Measurements from ENCODE around the gene POLD4. TPM values are rescaled to one million over a fixed set of nuclear protein-coding genes. Genes with fewer than 3 reads are reported as not detected.
A peak's percentile ranks its signal among the peaks of the same experiment; 100 is the strongest.

The POLD4 gene
- total and polyA plus RNA-seq, 9 donors: 12.5 to 87.8 (median 47.2) TPM

- no peaks in the 10 kb centered on the region for H3K27me3 ChIP-seq
- 87 to 91% (median 88%) methylated on average over 3 of the region's 3 CpGs for WGBS, 3 donors
- H3K27ac ChIP-seq: no peak overlapping the region
- TF ChIP-seq EP300 (IDR thresholded peaks at IDR 0.05): no peak
- TF ChIP-seq CTCF (IDR thresholded peaks at IDR 0.05): no peak
- no peaks in the 10 kb centered on the region for H3K36me3 ChIP-seq
- H3K4me1 ChIP-seq (ENCODE audit: insufficient read depth): peaks cover 32% of the 10 kb centered on the region
- DNase-seq: no peak
- no peak overlapping the region for H3K4me3 ChIP-seq
- H3K9me3 ChIP-seq: no peaks in the 10 kb centered on the region
- intact Hi-C loops (cut with DNase I): no loop called here
These were observed 15.3 kb upstream of the POLD4 start for GRCh38 chr11:67368621-67369020.

GRCh38 chr11:67367761-67368227 lies 14.4 kb upstream of the POLD4 start:
- H3K27ac ChIP-seq: peak overlapping the region; percentile 37 to 75
- no peak for TF ChIP-seq EP300 (IDR thresholded peaks at IDR 0.05)
- 64 to 78% (median 73%) methylated on average over 7 of the region's 7 CpGs for WGBS, 3 donors
- no peaks in the 10 kb centered on the region for H3K36me3 ChIP-seq
- no peak overlapping the region for H3K4me3 ChIP-seq
- no peaks in the 10 kb centered on the region for H3K9me3 ChIP-seq
- no peaks in the 10 kb centered on the region for H3K27me3 ChIP-seq
- DNase-seq: no peak
- intact Hi-C loops (cut with DNase I): no loop called here
- peaks cover 32% of the 10 kb centered on the region for H3K4me1 ChIP-seq (ENCODE audit: insufficient read depth)

DNA sequence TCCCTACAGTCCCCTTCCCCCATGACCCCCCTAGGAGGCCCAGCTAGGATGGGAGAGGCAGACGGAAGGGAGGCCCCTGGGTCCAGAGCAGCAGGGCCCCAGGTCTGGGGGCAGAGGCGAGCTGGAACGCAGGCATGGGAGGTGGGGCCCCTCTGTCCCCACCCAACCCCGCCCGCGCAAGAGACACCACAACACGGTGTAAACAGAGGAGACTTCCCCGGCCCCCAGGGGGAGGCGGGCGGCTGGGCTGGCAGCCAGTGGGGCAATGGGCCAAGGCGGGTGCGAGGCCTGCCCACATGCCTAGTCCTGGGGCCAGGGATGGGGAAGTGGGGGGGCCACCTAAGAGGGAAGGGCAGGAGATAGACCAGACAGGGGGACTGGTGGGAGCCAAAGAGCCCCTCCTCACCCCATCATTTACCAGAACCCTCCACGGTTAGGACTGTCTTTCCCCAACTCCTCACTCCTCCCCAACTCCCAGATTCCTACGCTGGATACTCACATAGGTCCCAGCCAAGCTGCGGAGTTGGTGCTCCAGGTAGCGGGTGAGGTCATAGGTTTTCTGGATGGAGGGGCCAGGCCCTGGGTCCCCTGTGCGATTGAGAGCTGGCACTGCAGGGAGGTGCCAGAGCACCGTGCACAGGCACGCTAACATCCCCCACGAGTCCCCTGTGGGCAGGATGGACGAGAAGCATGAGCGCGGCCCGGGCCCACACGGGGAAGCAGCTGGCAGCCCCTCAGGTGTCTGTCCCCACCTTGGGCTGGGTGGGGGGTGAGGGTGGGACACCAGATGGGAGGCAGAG lies 13.8 kb upstream of the POLD4 start:
- H3K9me3 ChIP-seq: no peaks in the 10 kb centered on the region
- no peaks in the 10 kb centered on the region for H3K36me3 ChIP-seq
- H3K4me3 ChIP-seq: peak overlapping the region; percentile 0
- peak in 4 of 5 donors; percentile 64 to 77 (median 73) for DNase-seq
- no peaks in the 10 kb centered on the region for H3K27me3 ChIP-seq
- TF ChIP-seq POLR2A (IDR thresholded peaks at IDR 0.05) (no peak), CTCF (IDR thresholded peaks at IDR 0.05) (no peak), EP300 (IDR thresholded peaks at IDR 0.05) (no peak)
- intact Hi-C loops (cut with DNase I): no loop called here
- WGBS, 3 donors: 40 to 46% (median 41%) methylated on average over 24 to 25 of the region's 25 CpGs
- H3K4me1 ChIP-seq (ENCODE audit: insufficient read depth): peaks cover 32% of the 10 kb centered on the region
- H3K27ac ChIP-seq: peak overlapping the region; percentile 37 to 75

GRCh38 chr11:67366546-67366945 lies 13.2 kb upstream of the POLD4 start:
- Histone ChIP-seq H3K27me3 (no peaks in the 10 kb centered on the region), H3K9me3 (no peaks in the 10 kb centered on the region), H3K36me3 (no peaks in the 10 kb centered on the region), H3K27ac (peak overlapping the region; percentile 37 to 75), H3K4me3 (peak overlapping the region; percentile 0), H3K4me1 (ENCODE audit: insufficient read depth) (peaks cover 27% of the 10 kb centered on the region)
- intact Hi-C loops (cut with DNase I): no loop called here
- no peak for TF ChIP-seq EP300 (IDR thresholded peaks at IDR 0.05)
- no peak for TF ChIP-seq POLR2A (IDR thresholded peaks at IDR 0.05)
- no peak for TF ChIP-seq CTCF (IDR thresholded peaks at IDR 0.05)
- WGBS, 3 donors: 7 to 9% (median 7%) methylated on average over 8 of the region's 8 CpGs
- DNase-seq: peak in 4 of 5 donors; percentile 64 to 83 (median 77)
